ENCODE results near the gene SASH1. TPM values are rescaled to one million over a fixed set of nuclear protein-coding genes. Genes with fewer than 3 reads are reported as not detected.
A peak's percentile ranks its signal among the peaks of the same experiment; 100 is the strongest.

Gene SASH1
- total RNA-seq, 2 donors from 2014 or later = 4.6 to 12.4 TPM

- Mint-ChIP-seq H3K27ac (no peak overlapping the region), H3K9me3 (no peaks in the 10 kb centered on the region), H3K4me1 (no peaks in the 10 kb centered on the region), H3K4me3 (no peak overlapping the region), H3K27me3 (ENCODE audit: insufficient read depth) (no peaks in the 10 kb centered on the region), H3K36me3 (ENCODE audit: low read depth) (peaks cover 19% of the 10 kb centered on the region)
- no peak for TF ChIP-seq CTCF (conservative IDR thresholded peaks at IDR 0.05)
- no peak overlapping the region for H3K9ac ChIP-seq (ENCODE audit: extremely low read depth, low read length, poor library complexity, severe bottlenecking)
- H3K27me3 ChIP-seq (ENCODE audit: control insufficient read depth, insufficient read depth, low read length, poor library complexity, severe bottlenecking) = no peaks in the 10 kb centered on the region
- no peaks in the 10 kb centered on the region for H3K9me3 ChIP-seq (ENCODE audit: control insufficient read depth, low read length)
- H3K4me3 ChIP-seq (ENCODE audit: low read length) = no peak overlapping the region
- DNase-seq = no peak
- 94 to 98% methylated on average over 6 to 12 of the region's 12 CpGs for WGBS, 2 experiments (ENCODE audit: insufficient coverage in 1 of 2, insufficient read length in 1 of 2)
- H3K36me3 ChIP-seq (ENCODE audit: control insufficient read depth, insufficient read depth, low read length) = peaks cover 36% of the 10 kb centered on the region
- H3K4me1 ChIP-seq (ENCODE audit: control insufficient read depth, insufficient read depth, low read length) = no peaks in the 10 kb centered on the region
- H3K27ac ChIP-seq (ENCODE audit: low read depth, low read length) = peak overlapping the region; percentile 95
These were observed 129.8 kb downstream of the SASH1 start for GRCh38 chr6:148472171-148473105.

GRCh38 chr6:148479497-148479896 lies 136.9 kb downstream of the SASH1 start:
- peaks cover 20% of the 10 kb centered on the region for H3K36me3 ChIP-seq (ENCODE audit: control insufficient read depth, insufficient read depth, low read length)
- no peak for DNase-seq
- no peaks in the 10 kb centered on the region for H3K27me3 ChIP-seq (ENCODE audit: control insufficient read depth, insufficient read depth, low read length, poor library complexity, severe bottlenecking)
- Mint-ChIP-seq H3K36me3 (ENCODE audit: low read depth) (peaks cover 13% of the 10 kb centered on the region), H3K4me3 (no peak overlapping the region), H3K4me1 (no peaks in the 10 kb centered on the region), H3K9me3 (no peaks in the 10 kb centered on the region), H3K27me3 (ENCODE audit: insufficient read depth) (no peaks in the 10 kb centered on the region), H3K27ac (no peak overlapping the region)
- no peaks in the 10 kb centered on the region for H3K4me1 ChIP-seq (ENCODE audit: control insufficient read depth, insufficient read depth, low read length)
- no peak overlapping the region for H3K4me3 ChIP-seq (ENCODE audit: low read length)
- no peaks in the 10 kb centered on the region for H3K9me3 ChIP-seq (ENCODE audit: control insufficient read depth, low read length)
- H3K27ac ChIP-seq (ENCODE audit: low read depth, low read length) = no peak overlapping the region
- H3K9ac ChIP-seq (ENCODE audit: extremely low read depth, low read length, poor library complexity, severe bottlenecking) = no peak overlapping the region
- no peak for TF ChIP-seq CTCF (conservative IDR thresholded peaks at IDR 0.05)
- WGBS, 2 experiments (ENCODE audit: insufficient coverage in 1 of 2, insufficient read length in 1 of 2) = 94 to 100% methylated on average over 3 to 5 of the region's 5 CpGs

GRCh38 chr6:148487461-148487860 lies 144.8 kb downstream of the SASH1 start:
- Histone ChIP-seq H3K9ac (ENCODE audit: extremely low read depth, low read length, poor library complexity, severe bottlenecking) (no peak overlapping the region), H3K9me3 (ENCODE audit: control insufficient read depth, low read length) (no peaks in the 10 kb centered on the region), H3K36me3 (ENCODE audit: control insufficient read depth, insufficient read depth, low read length) (peaks cover 7% of the 10 kb centered on the region), H3K27me3 (ENCODE audit: control insufficient read depth, insufficient read depth, low read length, poor library complexity, severe bottlenecking) (no peaks in the 10 kb centered on the region), H3K4me1 (ENCODE audit: control insufficient read depth, insufficient read depth, low read length) (no peaks in the 10 kb centered on the region), H3K27ac (ENCODE audit: low read depth, low read length) (no peak overlapping the region), H3K4me3 (ENCODE audit: low read length) (no peak overlapping the region)
- H3K4me3 Mint-ChIP-seq = no peak overlapping the region
- no peaks in the 10 kb centered on the region for H3K27me3 Mint-ChIP-seq (ENCODE audit: insufficient read depth)
- H3K27ac Mint-ChIP-seq = no peak overlapping the region
- no peak for DNase-seq
- no peak for TF ChIP-seq CTCF (conservative IDR thresholded peaks at IDR 0.05)
- H3K9me3 Mint-ChIP-seq = no peaks in the 10 kb centered on the region
- H3K4me1 Mint-ChIP-seq = no peaks in the 10 kb centered on the region
- 92 to 95% methylated on average over 9 to 10 of the region's 10 CpGs for WGBS, 2 experiments (ENCODE audit: insufficient coverage in 1 of 2, insufficient read length in 1 of 2)
- H3K36me3 Mint-ChIP-seq (ENCODE audit: low read depth) = peaks cover 12% of the 10 kb centered on the region
